AG04450 (cell line): ENCODE data around the gene HOXB5. TPM values are rescaled to one million over a fixed set of nuclear protein-coding genes. Genes with fewer than 3 reads are reported as not detected.

ENCODE experiments used
- CTCF ChIA-PET: fragments of 300-600, 350-600 bp; formaldehyde crosslinking; extraction: SDS; loops from one replicate; lab custom pipeline; 2022; ENCODE audit warnings: antibody characterized with exemption, inconsistent platforms; lab: Charles Lee
- POLR2A ChIA-PET: fragments of 350-600 bp; formaldehyde crosslinking; extraction: SDS; loops from one replicate; lab custom pipeline; 2021; ENCODE audit warnings: antibody characterized with exemption, inconsistent platforms; lab: Yijun Ruan, JAX
- DNase-seq: peaks from one replicate; pipeline ENCODE4 v3.0.0-alpha.2; 2011; ENCODE audit warnings: low read depth, low spot score
- H3K27ac ChIP-seq: one replicate; pipeline ENCODE4 v1.5.1; 2012; ENCODE audit warnings: low read depth, low read length, control low read depth
- H3K27me3 ChIP-seq: one replicate; pipeline ENCODE4 v1.6.0; 2012; ENCODE audit warnings: low read length; ENCODE audit not compliant: control insufficient read depth, insufficient read depth
- H3K4me3 ChIP-seq: 2 replicates; pipeline ENCODE4 v1.5.1; 2011; ENCODE audit warnings: mild to moderate bottlenecking, low read depth, low read length, control low read depth
- H3K9me3 ChIP-seq: 2 replicates; pipeline ENCODE4 v1.5.1; 2012; ENCODE audit warnings: low read length; ENCODE audit not compliant: control insufficient read depth, insufficient read depth
- polyA plus RNA-seq: library from polyadenylated mRNA; depleted of rRNA; stranded (reverse); fragments of >200 nt; gene quantifications from 2 replicates; pipeline ENCODE4 v1.2.3, GENCODE V29; 2011
- TF ChIP-seq, protein P1 (sequence below): IDR thresholded peaks from 2 replicates; pipeline ENCODE4 v1.5.1; 2011; ENCODE audit warnings: low read depth, low read length, control low read depth, inconsistent platforms

HOXB5 gene
- polyA plus RNA-seq, 1 experiment, result 9.4 TPM

DNA sequence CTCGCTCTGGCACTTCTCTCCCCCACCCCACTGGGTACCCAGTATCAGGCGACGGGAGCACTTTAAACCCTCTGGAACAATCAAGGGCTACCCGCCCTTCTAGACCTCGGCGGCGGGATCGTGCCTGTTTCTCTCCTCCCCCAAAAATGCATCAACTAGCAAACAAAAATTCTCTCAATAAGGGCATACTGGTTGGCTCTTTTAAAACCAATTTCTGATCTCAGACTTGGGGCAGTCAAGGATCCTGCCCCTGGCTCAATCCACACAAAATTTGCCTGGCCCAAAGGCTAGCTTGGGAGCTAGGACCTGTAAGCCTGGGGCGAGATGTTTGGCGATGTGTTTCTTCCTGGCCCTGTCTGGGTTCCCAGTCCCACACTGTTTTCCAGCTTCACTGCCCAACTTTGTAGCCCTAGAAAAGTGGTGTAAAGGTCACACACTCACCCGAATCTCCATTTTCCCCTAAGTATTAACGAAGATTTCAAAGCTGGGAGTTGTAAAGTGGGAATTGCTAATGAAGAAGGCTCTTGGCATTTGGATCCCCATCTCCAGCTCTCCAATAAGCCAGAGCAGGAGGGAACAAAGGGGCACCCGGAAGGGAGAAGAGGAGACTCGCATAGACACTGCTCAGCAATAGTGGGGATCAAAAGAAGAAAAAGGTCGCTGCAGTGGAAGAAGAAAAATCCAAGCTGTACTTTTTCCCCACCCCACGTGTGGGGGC is 34.3 kb downstream of the HOXB5 start:
- CTCF ChIA-PET, result interaction anchor here (0.5 to 1.3 kb wide), 7 partner anchors 11 to 223 kb away, joined by 3 to 6 read pairs (median 3); partner anchors contain the start of gene HOXB5
- no peaks in the 10 kb centered on the region; the same call in 1 of the 2 replicates for H3K9me3 ChIP-seq
- POLR2A ChIA-PET, result interaction anchor here (0.8 to 1.2 kb wide), 3 partner anchors 9 to 21 kb away, joined by 3 to 9 read pairs (median 3); no protein-coding TSS in a partner anchor
- H3K27me3 ChIP-seq, result no peaks in the 10 kb centered on the region
- TF ChIP-seq, protein P1, sequence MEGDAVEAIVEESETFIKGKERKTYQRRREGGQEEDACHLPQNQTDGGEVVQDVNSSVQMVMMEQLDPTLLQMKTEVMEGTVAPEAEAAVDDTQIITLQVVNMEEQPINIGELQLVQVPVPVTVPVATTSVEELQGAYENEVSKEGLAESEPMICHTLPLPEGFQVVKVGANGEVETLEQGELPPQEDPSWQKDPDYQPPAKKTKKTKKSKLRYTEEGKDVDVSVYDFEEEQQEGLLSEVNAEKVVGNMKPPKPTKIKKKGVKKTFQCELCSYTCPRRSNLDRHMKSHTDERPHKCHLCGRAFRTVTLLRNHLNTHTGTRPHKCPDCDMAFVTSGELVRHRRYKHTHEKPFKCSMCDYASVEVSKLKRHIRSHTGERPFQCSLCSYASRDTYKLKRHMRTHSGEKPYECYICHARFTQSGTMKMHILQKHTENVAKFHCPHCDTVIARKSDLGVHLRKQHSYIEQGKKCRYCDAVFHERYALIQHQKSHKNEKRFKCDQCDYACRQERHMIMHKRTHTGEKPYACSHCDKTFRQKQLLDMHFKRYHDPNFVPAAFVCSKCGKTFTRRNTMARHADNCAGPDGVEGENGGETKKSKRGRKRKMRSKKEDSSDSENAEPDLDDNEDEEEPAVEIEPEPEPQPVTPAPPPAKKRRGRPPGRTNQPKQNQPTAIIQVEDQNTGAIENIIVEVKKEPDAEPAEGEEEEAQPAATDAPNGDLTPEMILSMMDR, result no peak
- H3K27ac ChIP-seq, result peak overlapping the region; percentile 88
- no peak for DNase-seq
- peak overlapping the region; percentile 54 for H3K4me3 ChIP-seq

DNA sequence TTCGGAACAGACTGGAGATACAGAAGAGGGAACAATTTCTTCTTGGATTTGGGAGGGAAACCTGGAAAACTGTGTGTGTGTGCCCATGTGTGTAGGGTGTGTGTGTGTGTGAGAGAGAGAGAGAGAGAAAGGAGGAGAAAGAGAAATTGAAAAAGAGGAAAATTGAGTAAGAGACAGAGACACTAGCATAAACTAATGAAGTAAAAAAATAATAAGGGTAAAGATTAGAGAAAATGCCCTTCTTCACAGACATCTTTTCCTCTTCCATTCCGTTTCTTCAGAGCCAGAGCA is 34.8 kb downstream of the HOXB5 start:
- peak overlapping the region; percentile 88 for H3K27ac ChIP-seq

DNA sequence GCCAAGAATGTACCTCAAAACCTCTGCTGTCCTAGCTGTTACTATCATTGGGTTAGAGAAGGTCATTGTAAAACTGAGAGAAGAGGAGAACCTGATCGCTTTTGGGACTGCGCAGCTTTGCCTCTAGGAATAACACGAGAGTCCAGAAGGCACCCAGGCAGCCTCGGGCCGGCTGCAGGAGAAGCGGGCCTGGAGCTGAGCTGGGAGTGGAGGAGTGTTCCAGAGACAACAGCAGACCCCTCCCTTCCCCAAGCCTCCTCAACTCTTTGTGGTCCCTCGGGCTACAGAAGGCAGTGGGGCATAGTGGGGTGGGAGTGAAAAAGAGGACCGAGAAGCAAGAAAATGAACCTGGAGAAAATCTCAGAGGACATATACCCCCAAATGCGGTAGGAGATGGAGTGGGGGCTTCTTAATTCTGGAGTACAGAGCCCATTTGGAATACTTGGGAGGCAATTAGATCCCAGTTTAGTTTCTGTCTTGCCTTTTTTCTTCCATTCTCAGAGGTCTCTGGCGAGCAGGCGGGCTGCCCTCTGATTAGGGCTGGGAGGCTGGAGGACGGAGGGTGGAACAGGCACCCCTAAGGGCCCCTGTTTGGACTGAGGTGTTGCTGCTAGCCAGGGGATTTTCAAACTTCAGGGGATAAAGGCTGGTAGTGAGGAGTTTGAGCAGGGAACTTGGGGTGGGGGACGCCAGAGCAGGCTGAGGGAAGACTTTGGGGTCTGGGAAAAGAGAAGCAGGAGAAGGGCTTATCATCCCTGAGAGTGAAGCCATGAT is 35.3 kb downstream of the HOXB5 start:
- Histone ChIP-seq H3K27ac (peak overlapping the region; percentile 88), H3K27me3 (no peaks in the 10 kb centered on the region), H3K9me3 (no peaks in the 10 kb centered on the region; the same call in 1 of the 2 replicates), H3K4me3 (peak overlapping the region; percentile 54)
- ChIA-PET CTCF (interaction anchor here (0.6 to 0.9 kb wide), 2 partner anchors 35 to 66 kb away, joined by 3 read pairs; partner anchors contain the start of gene HOXB5), POLR2A (interaction anchor here (0.6 to 4.9 kb wide), 6 partner anchors 9 to 75 kb away, joined by 3 to 40 read pairs (median 7); partner anchors contain the start of gene HOXB3)
- TF ChIP-seq, protein P1, result no peak
- DNase-seq, result no peak

More for the DNA sequence above, 34.8 kb downstream of the HOXB5 start:
- ChIA-PET CTCF (interaction anchor here (1.2 kb wide), 1 partner anchor 207 kb away, joined by 4 read pairs; no protein-coding TSS in a partner anchor), POLR2A (no interaction called here)
- peak overlapping the region; percentile 54 for H3K4me3 ChIP-seq
- no peaks in the 10 kb centered on the region; the same call in 1 of the 2 replicates for H3K9me3 ChIP-seq
- no peaks in the 10 kb centered on the region for H3K27me3 ChIP-seq
- TF ChIP-seq, protein P1, result no peak
- DNase-seq, result no peak

DNA sequence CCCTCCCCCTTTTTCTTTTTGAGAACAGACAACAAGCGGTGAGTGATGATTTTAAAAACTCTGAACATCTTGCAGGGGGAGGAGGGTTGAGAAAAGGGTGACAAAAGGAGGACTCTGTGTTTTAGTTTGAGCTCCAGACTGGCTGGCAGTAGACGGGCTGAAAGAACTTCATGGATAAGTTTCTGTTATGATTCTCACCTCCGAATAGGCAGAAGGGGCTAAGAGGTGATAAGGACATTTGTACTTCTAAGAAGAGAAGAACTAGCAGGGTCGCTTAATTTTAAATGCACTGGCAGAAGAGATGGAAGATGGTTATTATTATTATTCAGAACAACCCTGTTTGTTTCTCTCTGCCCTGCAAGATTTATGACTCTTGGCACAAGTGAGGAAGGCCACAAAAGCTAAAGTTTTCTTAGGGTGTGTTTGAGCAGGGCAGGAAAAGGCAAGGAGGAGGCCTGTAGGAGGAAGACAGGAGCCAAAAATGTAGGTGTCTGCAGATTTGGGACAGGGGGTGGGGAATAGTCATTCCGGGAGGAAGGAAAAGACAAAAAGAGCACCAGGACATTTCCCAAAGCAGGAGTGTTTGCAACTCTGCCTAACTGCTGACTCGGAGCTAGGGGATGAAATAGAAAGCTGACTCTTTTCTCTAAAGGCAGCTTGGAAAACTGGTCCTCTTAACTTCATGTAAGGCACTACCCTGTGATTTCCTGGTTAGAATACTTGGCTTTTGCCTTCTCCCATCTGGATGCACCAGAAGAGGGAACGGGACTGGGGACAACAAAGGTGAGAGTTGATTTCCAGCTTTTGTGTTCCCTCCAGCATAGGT is 36.8 kb downstream of the HOXB5 start:
- Histone ChIP-seq H3K27me3 (no peaks in the 10 kb centered on the region), H3K9me3 (no peaks in the 10 kb centered on the region; the same call in 1 of the 2 replicates), H3K4me3 (peak overlapping the region; percentile 56), H3K27ac (peak overlapping the region; percentile 88)
- DNase-seq, result no peak
- ChIA-PET CTCF (interaction anchor here (0.7 to 1.2 kb wide), 3 partner anchors 64 to 539 kb away, joined by 3 read pairs; no protein-coding TSS in a partner anchor), POLR2A (interaction anchor here (0.6 to 4.9 kb wide), 9 partner anchors 8 to 73 kb away, joined by 3 to 40 read pairs (median 4); no protein-coding TSS in a partner anchor)
- TF ChIP-seq, protein P1, result no peak
